SK-N-SH treated with all-trans-retinoic acid at 6 μM for 48 hours (cell line): Measurements from ENCODE around the gene HOXD12.
A peak's percentile ranks its signal among the peaks of the same experiment; 100 is the strongest.

Experiments used
- ATAC-seq: fragments of 200-7000 bp; cut with Tn5 transposase; 3 replicates; pipeline ENCODE4 v1.9.1; 2020; ENCODE audit warnings: mild to moderate bottlenecking, moderate library complexity
- ARNTL ChIP-seq: fragments of 450-650 bp; formaldehyde crosslinking; IDR thresholded peaks from 2 replicates; pipeline ENCODE4 v1.5.0; 2020; ENCODE audit warnings: low read depth, mild to moderate bottlenecking, moderate library complexity, borderline replicate concordance
- BACH2 ChIP-seq: fragments of 250-450 bp; sonication (Bioruptor Pico); IDR thresholded peaks from 2 replicates; pipeline ENCODE4 v1.9.0; 2021; ENCODE audit warnings: mild to moderate bottlenecking, borderline replicate concordance
- CREB5 ChIP-seq: fragments of 250-450 bp; sonication (Bioruptor Pico); IDR thresholded peaks from 2 replicates; pipeline ENCODE4 v1.5.1; 2020; ENCODE audit warnings: low read depth, mild to moderate bottlenecking, moderate library complexity
- CSDC2 ChIP-seq: fragments of 250-450 bp; sonication (Bioruptor Pico); IDR thresholded peaks from 2 replicates; pipeline ENCODE4 v1.5.0; 2020; ENCODE audit warnings: mild to moderate bottlenecking, moderate library complexity
- ESRRG ChIP-seq: fragments of 250-450 bp; sonication (Bioruptor Pico); IDR thresholded peaks from 2 replicates; pipeline ENCODE4 v1.6.1; 2021; ENCODE audit warnings: mild to moderate bottlenecking
- GLIS3 ChIP-seq: fragments of 250-450 bp; sonication (Bioruptor Pico); IDR thresholded peaks from 2 replicates; pipeline ENCODE4 v1.5.0; 2020; ENCODE audit warnings: mild to moderate bottlenecking, moderate library complexity
- ISL1 ChIP-seq: fragments of 250-450 bp; sonication (Bioruptor Pico); IDR thresholded peaks from 2 replicates; pipeline ENCODE4 v2.1.2; 2022; ENCODE audit warnings: mild to moderate bottlenecking, moderate library complexity
- OSR1 ChIP-seq: fragments of 250-450 bp; sonication (Bioruptor Pico); IDR thresholded peaks from 2 replicates; pipeline ENCODE4 v1.8.0; 2022; ENCODE audit warnings: moderate library complexity, mild to moderate bottlenecking, inconsistent platforms
- POU6F1 ChIP-seq: fragments of 250-450 bp; sonication (Bioruptor Pico); IDR thresholded peaks from 2 replicates; pipeline ENCODE4 v1.8.0; 2021; ENCODE audit warnings: low read depth, mild to moderate bottlenecking, moderate library complexity, borderline replicate concordance
- PPARA ChIP-seq: fragments of 250-450 bp; sonication (Bioruptor Pico); IDR thresholded peaks from 2 replicates; pipeline ENCODE4 v1.5.0; 2020; ENCODE audit warnings: mild to moderate bottlenecking, borderline replicate concordance
- RARB ChIP-seq: fragments of 250-450 bp; sonication (Bioruptor Pico); IDR thresholded peaks from 2 replicates; pipeline ENCODE4 v1.8.0; 2021; ENCODE audit warnings: mild to moderate bottlenecking, moderate library complexity
- SNAI2 ChIP-seq: fragments of 250-450 bp; sonication (Bioruptor Pico); IDR thresholded peaks from 2 replicates; pipeline ENCODE4 v1.5.0; 2020; ENCODE audit warnings: mild to moderate bottlenecking, moderate library complexity
- TCF4 ChIP-seq: fragments of 250-450 bp; sonication (Bioruptor Pico); IDR thresholded peaks from 2 replicates; pipeline ENCODE4 v1.8.0; 2021; ENCODE audit warnings: mild to moderate bottlenecking, moderate library complexity, borderline replicate concordance
- TSHZ2 ChIP-seq: fragments of 250-450 bp; sonication (Bioruptor Pico); IDR thresholded peaks from 2 replicates; pipeline ENCODE4 v1.5.0; 2020; ENCODE audit warnings: mild to moderate bottlenecking, moderate library complexity
- ZC3H10 ChIP-seq: fragments of 250-450 bp; sonication (Bioruptor Pico); IDR thresholded peaks from 2 replicates; pipeline ENCODE4 v1.5.1; 2021; ENCODE audit warnings: mild to moderate bottlenecking, moderate library complexity
- ZFP3 ChIP-seq: fragments of 250-450 bp; sonication (Bioruptor Pico); IDR thresholded peaks from 2 replicates; pipeline ENCODE4 v1.5.0; 2020; ENCODE audit warnings: mild to moderate bottlenecking, moderate library complexity
- ZFP30 ChIP-seq: fragments of 450-650 bp; formaldehyde crosslinking; IDR thresholded peaks from 2 replicates; pipeline ENCODE4 v1.5.0; 2022; ENCODE audit warnings: mild to moderate bottlenecking, moderate library complexity
- ZNF565 ChIP-seq: fragments of 450-650 bp; formaldehyde crosslinking; conservative IDR thresholded peaks from 2 replicates; pipeline ENCODE4 v1.5.0; 2020; ENCODE audit warnings: low read depth, mild to moderate bottlenecking, moderate library complexity
- ZNF70 ChIP-seq: fragments of 450-650 bp; formaldehyde crosslinking; IDR thresholded peaks from 2 replicates; pipeline ENCODE4 v1.5.0; 2020; ENCODE audit warnings: mild to moderate bottlenecking, moderate library complexity

HOXD12 gene

GRCh38 chr2:176111309-176111663 is 11.7 kb downstream of the HOXD12 start:
- peak; percentile 79 for ATAC-seq
- TF ChIP-seq CREB5 (CRISPR knock-in tag) (no peak), BACH2 (CRISPR knock-in tag) (no peak), ZNF565 (CRISPR knock-in tag) (no peak), TSHZ2 (CRISPR knock-in tag) (no peak)

- TF ChIP-seq CREB5 (CRISPR knock-in tag) (no peak), RARB (CRISPR knock-in tag) (no peak), ZNF70 (CRISPR knock-in tag) (no peak), PPARA (no peak)
Measured at GRCh38 chr2:176111846-176112374, 12.3 kb downstream of the HOXD12 start.

GRCh38 chr2:176112375-176113302 is 13.0 kb downstream of the HOXD12 start:
- no peak for ATAC-seq
- TF ChIP-seq CSDC2 (CRISPR knock-in tag) = no peak
- no peak for TF ChIP-seq TSHZ2 (CRISPR knock-in tag)
- TF ChIP-seq RARB (CRISPR knock-in tag) = no peak
- TF ChIP-seq SNAI2 = no peak
- no peak for TF ChIP-seq BACH2 (CRISPR knock-in tag)
- no peak for TF ChIP-seq ESRRG
- no peak for TF ChIP-seq ARNTL (CRISPR knock-in tag)
- TF ChIP-seq ZFP30 (CRISPR knock-in tag) = no peak
- TF ChIP-seq ZFP3 (CRISPR knock-in tag) = no peak
- TF ChIP-seq TCF4 (CRISPR knock-in tag) = no peak
- no peak for TF ChIP-seq POU6F1 (CRISPR knock-in tag)
- no peak for TF ChIP-seq ZNF70 (CRISPR knock-in tag)
- TF ChIP-seq ISL1 (CRISPR knock-in tag) = no peak
- TF ChIP-seq OSR1 (CRISPR knock-in tag) = no peak
- TF ChIP-seq GLIS3 (CRISPR knock-in tag) = no peak
- no peak for TF ChIP-seq ZC3H10 (CRISPR knock-in tag)

More at GRCh38 chr2:176111846-176112374, 12.3 kb downstream of the HOXD12 start:
- ATAC-seq = no peak; the same call in 2 of the 3 replicates
